Tibial artery (tissue), 4 donors: ENCODE measurements around the gene CLBA1.

Experiments
- DNase-seq, 2 donors: peaks; one replicate each; pipeline ENCODE4 v3.0.0-alpha.2; 2019
- H3K27ac ChIP-seq, 2 donors: fragments of 200-600 bp; sonication (generic) in 1 of 2; 1 replicate in 1 of 2; 2 replicates in 1 of 2; pipeline ENCODE4 v1.5.1; 2018 to 2019; ENCODE audit warnings: mild to moderate bottlenecking in 1 of 2
- H3K27me3 ChIP-seq, 2 donors: fragments of 200-600 bp; sonication (generic) in 1 of 2; one replicate each; pipeline versions ENCODE4 v1.5.1 to v1.6.0; 2016 to 2019
- H3K36me3 ChIP-seq, 3 donors: fragments of 200-600 bp; sonication (generic) in 2 of 3; one replicate each; pipeline ENCODE4 v1.5.1; 2016 to 2019; ENCODE audit warnings: mild to moderate bottlenecking in 2 of 3
- H3K4me1 ChIP-seq, 4 donors: fragments of 200-600 bp; sonication (generic) in 2 of 4; 1 replicate in 3 of 4; 2 replicates in 1 of 4; pipeline ENCODE4 v1.5.1; 2016 to 2019
- H3K4me3 ChIP-seq, 2 donors: fragments of 200-600 bp; sonication (generic) in 1 of 2; 1 replicate in 1 of 2; 2 replicates in 1 of 2; pipeline ENCODE4 v1.5.1; 2018 to 2019; ENCODE audit warnings: mild to moderate bottlenecking in 2 of 2
- H3K9me3 ChIP-seq, 3 donors: fragments of 200-600 bp; sonication (generic) in 1 of 3; one replicate each; pipeline ENCODE4 v1.5.1; 2016 to 2019
- intact Hi-C: fragments of 100-400 bp; cut with DNase I; formaldehyde crosslinking; loops from one replicate; pipeline ENCODE4 v1.15.0; 2023; ENCODE audit warnings: low total_unique reads
- TF ChIP-seq, protein P1 (sequence below), 2 experiments: fragments of 200-600 bp in 1 of 2; fragments of 450-650 bp in 1 of 2; IDR thresholded peaks; one replicate each; pipeline ENCODE4 v1.5.1; 2017 to 2019; ENCODE audit warnings: antibody characterized with exemption in 2 of 2, mild to moderate bottlenecking in 1 of 2, moderate library complexity in 1 of 2

CLBA1 gene

DNA sequence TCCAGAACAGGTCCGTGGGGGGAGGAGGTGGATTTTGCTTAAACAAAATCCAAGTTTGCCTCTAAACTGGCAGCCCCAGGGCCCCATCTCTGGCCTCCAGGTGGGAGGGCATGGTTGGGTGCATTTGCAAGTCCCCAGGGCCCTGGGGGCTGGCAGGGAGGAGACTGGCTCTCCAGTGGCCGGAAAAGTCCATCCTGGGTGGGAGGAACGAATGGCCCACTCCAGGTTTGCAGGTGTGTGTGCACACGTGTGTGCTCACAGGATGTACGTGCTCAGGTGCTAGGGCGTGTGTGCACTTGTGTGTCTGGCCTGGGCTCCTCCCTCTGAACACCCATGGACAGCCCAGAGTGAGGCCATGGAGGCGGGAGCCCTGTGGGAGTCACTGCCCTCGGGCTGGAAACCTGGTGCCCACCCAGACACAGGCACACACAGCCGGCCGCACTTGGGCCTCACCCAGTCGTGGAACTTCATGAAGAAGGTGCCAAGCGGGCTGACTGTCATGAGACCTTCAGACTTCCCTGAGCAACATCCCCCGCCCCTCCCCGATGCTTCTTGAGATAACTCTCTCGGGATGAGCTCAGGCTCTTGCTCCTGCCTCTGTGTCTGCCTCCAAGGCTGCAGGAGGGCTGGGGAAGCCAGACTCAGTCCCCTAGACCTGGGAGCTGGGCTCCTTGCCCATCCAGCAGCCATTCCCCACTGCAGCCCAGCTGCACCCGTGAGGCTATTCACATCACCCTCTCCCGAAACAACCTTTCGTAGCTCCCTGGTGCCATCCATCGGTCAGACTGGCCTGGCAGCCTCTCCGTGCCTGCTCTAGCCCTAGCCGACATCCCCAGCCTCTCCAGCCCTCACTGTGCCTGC is 16.8 kb upstream of the CLBA1 start:
- H3K4me1 ChIP-seq: peaks cover 4 to 75% (median 67%) of the 10 kb centered on the region in 4 donors
- H3K36me3 ChIP-seq: no peaks in the 10 kb centered on the region
- TF ChIP-seq, protein P1, sequence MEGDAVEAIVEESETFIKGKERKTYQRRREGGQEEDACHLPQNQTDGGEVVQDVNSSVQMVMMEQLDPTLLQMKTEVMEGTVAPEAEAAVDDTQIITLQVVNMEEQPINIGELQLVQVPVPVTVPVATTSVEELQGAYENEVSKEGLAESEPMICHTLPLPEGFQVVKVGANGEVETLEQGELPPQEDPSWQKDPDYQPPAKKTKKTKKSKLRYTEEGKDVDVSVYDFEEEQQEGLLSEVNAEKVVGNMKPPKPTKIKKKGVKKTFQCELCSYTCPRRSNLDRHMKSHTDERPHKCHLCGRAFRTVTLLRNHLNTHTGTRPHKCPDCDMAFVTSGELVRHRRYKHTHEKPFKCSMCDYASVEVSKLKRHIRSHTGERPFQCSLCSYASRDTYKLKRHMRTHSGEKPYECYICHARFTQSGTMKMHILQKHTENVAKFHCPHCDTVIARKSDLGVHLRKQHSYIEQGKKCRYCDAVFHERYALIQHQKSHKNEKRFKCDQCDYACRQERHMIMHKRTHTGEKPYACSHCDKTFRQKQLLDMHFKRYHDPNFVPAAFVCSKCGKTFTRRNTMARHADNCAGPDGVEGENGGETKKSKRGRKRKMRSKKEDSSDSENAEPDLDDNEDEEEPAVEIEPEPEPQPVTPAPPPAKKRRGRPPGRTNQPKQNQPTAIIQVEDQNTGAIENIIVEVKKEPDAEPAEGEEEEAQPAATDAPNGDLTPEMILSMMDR (IDR thresholded peaks at IDR 0.05): peak; percentile 28 to 41
- DNase-seq: peak; percentile 68 to 81
- H3K9me3 ChIP-seq: no peaks in the 10 kb centered on the region
- no peaks in the 10 kb centered on the region for H3K27me3 ChIP-seq
- peak overlapping the region; percentile 93 to 97 for H3K27ac ChIP-seq
- peak overlapping the region; percentile 45 to 51 for H3K4me3 ChIP-seq
- intact Hi-C loops: no loop called here

- Histone ChIP-seq H3K27ac (peak overlapping the region; percentile 93 to 97), H3K4me1 (peaks cover 7 to 85% (median 77%) of the 10 kb centered on the region in 4 donors), H3K4me3 (peak overlapping the region; percentile 45 to 51), H3K36me3 (no peaks in the 10 kb centered on the region), H3K9me3 (no peaks in the 10 kb centered on the region), H3K27me3 (no peaks in the 10 kb centered on the region)
- TF ChIP-seq, protein P1 (IDR thresholded peaks at IDR 0.05): no peak
- intact Hi-C loops: loop anchor here (10.0 kb wide), 1 partner anchor 105 kb away; the partner anchor contains the start of gene CEP170B
- no peak for DNase-seq
These were observed 15.8 kb upstream of the CLBA1 start for GRCh38 chr14:104969741-104970230.

DNA sequence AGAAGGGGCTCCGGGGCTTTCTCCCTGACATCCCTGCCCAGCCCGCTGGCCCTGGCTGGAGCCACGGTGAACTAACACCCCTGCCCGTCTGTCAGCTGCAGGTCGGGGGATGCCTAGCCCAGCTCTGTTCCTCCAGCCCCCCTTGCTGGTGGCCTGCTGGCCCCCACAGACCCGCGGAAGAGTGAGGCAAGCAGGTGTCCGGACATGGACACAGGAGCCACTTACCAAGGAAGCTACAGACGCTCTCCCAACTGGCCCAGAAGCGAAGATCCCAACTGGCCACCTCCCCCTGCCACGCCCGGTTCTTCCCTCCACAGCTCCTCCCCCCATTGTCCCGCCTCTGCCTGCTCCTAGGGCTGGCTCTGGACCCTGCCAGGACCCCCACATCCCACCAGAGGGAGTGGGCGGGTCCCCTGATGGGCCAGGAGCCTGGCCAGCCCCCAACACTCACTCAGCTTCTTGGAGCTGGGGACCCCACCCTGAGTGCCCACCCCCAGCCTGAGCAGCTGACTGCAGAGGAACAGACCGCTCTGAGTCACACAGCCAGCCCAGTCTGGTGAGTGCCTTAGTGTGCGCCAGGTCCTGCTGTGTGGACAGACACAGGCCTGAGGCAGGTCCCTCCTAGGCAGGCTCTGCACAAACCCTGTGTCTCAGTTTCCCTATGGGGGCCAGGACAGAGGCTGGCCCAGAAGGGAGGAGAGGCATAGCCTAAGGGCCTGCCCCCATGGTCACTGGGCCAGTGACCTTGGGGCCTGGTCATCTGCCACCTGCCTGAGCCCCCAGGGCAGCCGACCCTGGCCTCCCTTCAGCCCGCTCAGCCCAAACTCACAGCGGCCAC is 15.1 kb upstream of the CLBA1 start:
- intact Hi-C loops: loop anchor here (10.0 kb wide), 1 partner anchor 106 kb away; the partner anchor contains the start of gene CEP170B
- Histone ChIP-seq H3K4me1 (peaks cover 7 to 91% (median 84%) of the 10 kb centered on the region in 4 donors), H3K27ac (peak overlapping the region; percentile 93 to 97), H3K27me3 (no peaks in the 10 kb centered on the region), H3K4me3 (peak overlapping the region; percentile 45 to 51), H3K36me3 (no peaks in the 10 kb centered on the region), H3K9me3 (no peaks in the 10 kb centered on the region)
- peak; percentile 91 to 94 for DNase-seq
- TF ChIP-seq, protein P1 (IDR thresholded peaks at IDR 0.05): no peak

GRCh38 chr14:104971447-104972240 is 13.9 kb upstream of the CLBA1 start:
- Histone ChIP-seq H3K27me3 (no peaks in the 10 kb centered on the region), H3K9me3 (no peaks in the 10 kb centered on the region), H3K4me3 (no peak overlapping the region), H3K36me3 (no peaks in the 10 kb centered on the region), H3K27ac (peak overlapping the region; percentile 93 to 97), H3K4me1 (peaks cover 7 to 98% (median 94%) of the 10 kb centered on the region in 4 donors)
- DNase-seq: peak in 1 of 2 donors; percentile 70
- TF ChIP-seq, protein P1 (IDR thresholded peaks at IDR 0.05): no peak
- intact Hi-C loops: loop anchor here (10.0 kb wide), 1 partner anchor 107 kb away; the partner anchor contains the start of gene CEP170B
